Activated naive CD8-positive, alpha-beta T cell treated with anti-CD3 and anti-CD28 coated beads, Interleukin-2, amount 10 ng/mL, durations not matched to agents 7 days and 5 days (primary cell): ENCODE results near the gene CHN2. TPM values are rescaled to one million over a fixed set of nuclear protein-coding genes. Genes with fewer than 3 reads are reported as not detected.
A peak's percentile ranks its signal among the peaks of the same experiment; 100 is the strongest.

Experiments used
- ATAC-seq: fragments of 150-1000 bp; cut with Tn5 transposase; one replicate; pipeline ENCODE4 v1.10.0; 2021; ENCODE audit warnings: low read depth, moderate library complexity
- POLR2A ChIA-PET: fragments of 350-600 bp; sonication (Branson Sonifier 250); formaldehyde crosslinking; loops from one replicate; lab custom pipeline; 2021; ENCODE audit warnings: antibody characterized with exemption; lab: Charles Lee
- DNase-seq: peaks from one replicate; pipeline ENCODE4 v3.0.0; 2021
- H3K27ac Mint-ChIP-seq: one replicate; pipeline ENCODE4 v1.8.0; 2022; ENCODE audit warnings: mild to moderate bottlenecking, mixed read lengths
- H3K27me3 Mint-ChIP-seq: one replicate; pipeline ENCODE4 v1.8.0; 2022; ENCODE audit warnings: mild to moderate bottlenecking, moderate library complexity, mixed read lengths
- H3K36me3 Mint-ChIP-seq: one replicate; pipeline ENCODE4 v1.8.0; 2021; ENCODE audit warnings: mild to moderate bottlenecking, mixed read lengths
- H3K4me1 Mint-ChIP-seq: one replicate; pipeline ENCODE4 v1.8.0; 2021; ENCODE audit warnings: mixed read lengths
- H3K4me3 Mint-ChIP-seq: one replicate; pipeline ENCODE4 v1.8.0; 2022; ENCODE audit warnings: mild to moderate bottlenecking, moderate library complexity, mixed read lengths
- H3K9me3 Mint-ChIP-seq: one replicate; pipeline ENCODE4 v1.8.0; 2021; ENCODE audit warnings: mixed read lengths
- total RNA-seq, 2 experiments: library from RNA; stranded (reverse); gene quantifications; one replicate each; pipeline ENCODE4 v1.2.3, GENCODE V29; 2021

CHN2 gene
- 1 to 10 TPM; 6.5 to 7.2 TPM for total RNA-seq

DNA sequence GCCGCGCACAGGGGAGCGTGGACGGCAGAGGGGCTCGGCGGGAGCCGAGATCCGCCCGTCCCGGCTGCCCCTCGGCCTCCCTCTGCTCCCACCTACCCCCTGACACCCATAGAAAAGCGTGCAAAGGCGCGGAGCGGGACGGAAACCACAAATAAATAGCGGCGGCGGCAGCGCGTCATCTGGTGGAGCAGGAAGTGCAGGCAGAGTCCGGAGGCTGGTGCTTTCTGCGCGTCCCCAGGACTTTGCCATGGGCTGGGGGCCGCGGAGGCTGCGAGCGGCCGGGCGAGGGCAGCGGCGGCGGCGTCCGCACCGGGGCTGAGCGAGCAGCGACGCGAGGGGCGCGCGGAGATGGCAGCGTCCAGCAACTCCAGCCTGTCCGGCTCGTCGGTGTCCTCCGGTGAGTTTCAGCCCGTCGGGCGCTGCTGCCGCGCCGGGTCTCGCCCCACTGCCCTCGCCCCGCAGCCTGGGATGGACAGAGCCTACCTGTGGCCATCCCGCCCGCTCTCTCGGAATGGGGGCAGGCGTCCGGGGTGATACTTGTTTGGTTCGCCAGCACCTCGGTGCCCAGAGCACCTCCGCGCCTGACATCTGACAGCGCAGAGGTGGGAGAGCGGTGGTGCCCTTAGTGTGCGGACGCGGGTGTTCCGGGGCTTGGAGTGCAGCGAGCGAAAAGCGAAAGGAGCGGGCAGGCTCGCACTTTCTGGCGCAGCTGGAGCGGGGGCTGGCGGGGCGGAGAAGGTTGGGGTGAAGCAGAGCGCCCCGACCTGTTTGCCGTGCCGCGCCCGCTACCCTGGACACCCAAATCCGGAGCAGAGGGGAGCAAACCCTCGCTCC lies at the start of gene CHN2:
CHN2 (plus strand) TSS at position 182 of the 834 bp plus-strand sequence.
- H3K36me3 Mint-ChIP-seq, result no peaks in the 10 kb centered on the region
- peaks cover 19% of the 10 kb centered on the region for H3K4me1 Mint-ChIP-seq
- POLR2A ChIA-PET, result no interaction called here
- H3K9me3 Mint-ChIP-seq, result no peaks in the 10 kb centered on the region
- peaks cover 79% of the 10 kb centered on the region for H3K27me3 Mint-ChIP-seq
- DNase-seq (peak; percentile 69), ATAC-seq (peak; percentile 81)
- peak within 1 kb of the TSS; percentile 73 for H3K27ac Mint-ChIP-seq
- peak within 1 kb of the TSS; percentile 92 for H3K4me3 Mint-ChIP-seq

DNA sequence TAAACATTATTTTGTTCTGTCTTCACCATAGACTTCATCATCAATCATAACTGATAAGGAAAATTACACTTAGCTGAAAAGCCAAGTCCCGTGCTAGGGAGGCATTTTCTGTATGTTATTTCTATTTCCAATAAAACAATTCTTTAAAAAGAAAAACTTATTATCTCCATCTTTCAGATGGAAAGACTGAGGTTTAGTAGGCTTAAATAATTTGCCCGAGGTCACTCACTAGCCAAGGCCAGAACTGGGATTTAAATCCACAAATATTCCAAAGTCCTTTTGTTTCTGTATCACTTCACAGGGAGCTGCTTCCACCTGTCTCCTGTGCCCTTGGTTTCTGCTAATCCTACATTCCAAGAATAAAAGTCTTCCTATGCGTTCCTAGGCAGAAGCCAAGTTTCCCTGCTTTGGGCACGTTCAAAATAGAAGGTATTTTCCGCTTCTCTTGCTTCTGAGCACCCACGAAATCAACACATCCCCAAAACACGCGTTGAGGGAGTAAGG lies 49.0 kb upstream of the CHN2 start:
- Mint-ChIP-seq H3K4me3 (no peak overlapping the region), H3K4me1 (peaks cover 4% of the 10 kb centered on the region)
- POLR2A ChIA-PET, result no interaction called here

DNA sequence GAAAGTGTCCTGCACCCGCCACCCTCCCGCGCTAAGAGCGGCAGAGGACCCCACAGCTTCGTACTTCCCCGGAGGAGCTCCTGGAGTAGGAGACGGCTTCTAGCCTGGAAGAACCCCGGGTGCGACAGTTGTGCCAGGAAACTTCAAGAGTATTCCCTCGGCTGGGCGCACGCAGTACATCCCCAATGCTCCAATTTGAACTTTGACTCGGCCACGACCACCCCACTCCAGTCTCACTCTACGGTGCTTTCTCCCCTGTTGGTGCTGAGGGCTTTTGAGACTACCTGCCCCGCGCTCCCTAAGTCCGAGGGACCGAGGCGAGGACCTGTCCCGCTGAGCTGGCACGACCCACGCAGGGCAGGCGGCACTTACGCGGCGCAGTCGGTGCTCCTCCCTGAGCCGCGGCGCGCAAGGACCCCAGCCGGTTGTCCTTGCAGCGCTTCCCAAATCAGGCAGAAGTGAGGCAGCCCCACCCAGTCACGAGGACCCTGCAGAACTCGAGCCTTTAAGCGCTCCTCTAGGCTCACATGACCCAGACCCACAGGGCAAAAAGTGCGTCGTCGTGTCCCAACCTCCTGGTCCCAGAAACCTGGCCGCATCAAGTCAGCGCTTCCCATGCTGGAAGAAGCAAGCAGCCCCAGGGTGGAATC lies 48.4 kb upstream of the CHN2 start, which contains the start of gene CPVL:
CPVL (minus strand) TSS at position 481 of the 650 bp plus-strand sequence. CDS start 25,476 bp downstream, outside the sequence.
- Mint-ChIP-seq H3K27me3 (peaks cover 49% of the 10 kb centered on the region), H3K4me1 (peaks cover 4% of the 10 kb centered on the region), H3K36me3 (no peaks in the 10 kb centered on the region), H3K4me3 (no peak within 1 kb of the TSS), H3K9me3 (no peaks in the 10 kb centered on the region), H3K27ac (no peak within 1 kb of the TSS)
- POLR2A ChIA-PET, result no interaction called here
- no peak for ATAC-seq
- DNase-seq, result no peak

More for the DNA sequence above, 49.0 kb upstream of the CHN2 start:
- Mint-ChIP-seq H3K36me3 (no peaks in the 10 kb centered on the region), H3K9me3 (no peaks in the 10 kb centered on the region), H3K27me3 (peaks cover 50% of the 10 kb centered on the region), H3K27ac (no peak overlapping the region)
- no peak for ATAC-seq
- DNase-seq, result no peak

DNA sequence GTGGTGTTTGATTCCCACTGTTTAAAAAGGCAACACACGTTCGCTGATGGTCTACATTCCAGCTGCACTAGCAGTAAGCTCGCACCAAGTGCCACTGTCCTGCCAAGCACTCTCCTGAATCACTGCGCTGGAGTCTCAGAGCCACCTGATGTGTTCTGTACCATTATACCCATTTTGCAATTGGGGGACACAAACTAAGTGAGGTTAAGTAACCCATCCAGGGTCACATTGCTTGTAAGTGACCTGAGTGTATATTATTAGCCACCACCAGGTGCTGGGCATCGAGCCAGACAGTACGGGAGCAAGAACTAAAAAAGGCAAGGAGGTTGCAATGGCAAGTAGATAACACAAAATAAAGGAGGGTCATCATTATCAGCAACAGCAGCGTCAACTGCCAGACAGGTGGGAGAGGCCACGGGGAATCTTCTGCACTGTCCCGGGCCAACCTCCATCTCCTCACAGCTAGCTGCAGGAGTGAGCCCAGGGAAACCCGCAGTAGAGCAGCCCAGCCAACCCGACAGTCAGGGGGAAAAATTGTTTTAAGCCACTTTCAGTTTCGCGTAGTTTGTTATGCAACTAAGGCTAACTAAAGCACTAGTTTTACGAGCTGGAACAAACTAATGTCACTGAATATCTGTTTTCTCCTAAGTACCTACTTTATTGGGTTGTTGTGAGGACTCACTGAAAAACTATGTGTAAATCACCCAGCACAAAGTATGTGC lies 47.5 kb upstream of the CHN2 start:
- Mint-ChIP-seq H3K4me3 (no peak overlapping the region), H3K9me3 (no peaks in the 10 kb centered on the region), H3K4me1 (peaks cover 4% of the 10 kb centered on the region), H3K36me3 (no peaks in the 10 kb centered on the region), H3K27me3 (peaks cover 49% of the 10 kb centered on the region), H3K27ac (no peak overlapping the region)
- ATAC-seq (no peak), DNase-seq (no peak)
- POLR2A ChIA-PET, result no interaction called here

DNA sequence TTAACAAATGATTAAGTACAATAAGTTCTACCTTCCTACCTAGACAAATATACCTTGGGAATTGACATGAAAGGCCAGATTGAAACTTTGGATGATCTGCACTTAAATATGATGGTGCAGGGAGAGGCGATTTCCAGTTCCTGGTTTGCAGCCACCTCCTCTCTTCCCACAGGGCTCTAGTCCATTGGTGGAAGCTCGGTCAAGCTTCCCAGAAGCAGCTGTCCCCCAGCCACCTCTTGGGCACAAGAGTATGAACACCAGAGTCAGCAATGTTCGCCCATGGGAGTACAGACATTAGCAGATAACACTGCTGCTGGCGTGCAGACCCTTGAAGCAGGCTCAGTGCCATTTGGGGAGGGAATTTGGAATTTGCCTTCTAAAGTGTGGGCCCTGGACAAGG lies 46.8 kb upstream of the CHN2 start:
- Mint-ChIP-seq H3K27ac (no peak overlapping the region), H3K27me3 (peaks cover 47% of the 10 kb centered on the region), H3K4me1 (peaks cover 4% of the 10 kb centered on the region), H3K36me3 (no peaks in the 10 kb centered on the region), H3K9me3 (no peaks in the 10 kb centered on the region), H3K4me3 (no peak overlapping the region)
- no peak for DNase-seq
- POLR2A ChIA-PET, result no interaction called here
- no peak for ATAC-seq

DNA sequence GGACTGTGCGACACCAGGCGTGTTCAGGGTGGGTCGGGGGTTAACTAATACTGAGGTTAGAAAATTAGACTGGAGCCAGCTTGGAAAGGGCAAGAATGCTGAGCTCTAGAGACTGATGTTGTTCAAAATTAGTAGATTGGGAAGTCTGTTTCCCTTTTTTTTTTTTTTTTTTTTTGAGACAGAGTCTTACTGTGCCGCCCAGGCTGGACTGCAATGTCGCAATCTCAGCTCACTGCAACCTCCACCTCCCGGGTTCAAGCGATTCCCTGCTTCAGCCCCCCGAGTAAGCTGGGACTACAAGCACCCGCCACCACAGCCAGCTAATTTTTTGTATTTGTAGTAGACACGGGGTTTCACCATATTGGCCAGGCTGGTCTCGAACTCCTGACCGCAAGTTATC lies 45.5 kb upstream of the CHN2 start:
- Mint-ChIP-seq H3K4me3 (no peak overlapping the region), H3K36me3 (no peaks in the 10 kb centered on the region), H3K9me3 (no peaks in the 10 kb centered on the region), H3K27ac (no peak overlapping the region), H3K27me3 (peaks cover 39% of the 10 kb centered on the region), H3K4me1 (peaks cover 4% of the 10 kb centered on the region)
- ATAC-seq (no peak), DNase-seq (no peak)
- POLR2A ChIA-PET, result no interaction called here

DNA sequence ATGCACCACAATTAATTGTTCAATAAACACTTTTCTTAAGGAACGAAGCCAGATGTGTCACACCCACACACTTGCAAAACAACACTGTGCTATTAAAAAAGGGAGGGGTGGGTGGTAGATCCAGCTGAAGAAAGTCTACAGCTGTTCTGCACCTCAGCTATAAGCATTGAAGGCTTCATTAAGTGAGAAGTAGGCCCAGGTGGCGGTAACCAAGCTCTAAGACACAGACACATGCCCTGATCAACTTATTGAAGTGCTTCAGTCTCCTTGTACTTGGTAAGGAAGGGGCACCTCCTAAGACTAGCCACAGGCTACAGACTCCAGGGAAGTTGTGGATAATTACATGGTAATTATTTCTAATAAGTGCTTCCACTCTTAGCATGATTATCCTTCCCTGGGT lies 43.7 kb upstream of the CHN2 start:
- Mint-ChIP-seq H3K27me3 (peaks cover 22% of the 10 kb centered on the region), H3K4me3 (no peak overlapping the region), H3K36me3 (no peaks in the 10 kb centered on the region), H3K27ac (no peak overlapping the region), H3K9me3 (peaks cover 2% of the 10 kb centered on the region), H3K4me1 (peaks cover 4% of the 10 kb centered on the region)
- no peak for DNase-seq
- ATAC-seq, result no peak
- POLR2A ChIA-PET, result no interaction called here

DNA sequence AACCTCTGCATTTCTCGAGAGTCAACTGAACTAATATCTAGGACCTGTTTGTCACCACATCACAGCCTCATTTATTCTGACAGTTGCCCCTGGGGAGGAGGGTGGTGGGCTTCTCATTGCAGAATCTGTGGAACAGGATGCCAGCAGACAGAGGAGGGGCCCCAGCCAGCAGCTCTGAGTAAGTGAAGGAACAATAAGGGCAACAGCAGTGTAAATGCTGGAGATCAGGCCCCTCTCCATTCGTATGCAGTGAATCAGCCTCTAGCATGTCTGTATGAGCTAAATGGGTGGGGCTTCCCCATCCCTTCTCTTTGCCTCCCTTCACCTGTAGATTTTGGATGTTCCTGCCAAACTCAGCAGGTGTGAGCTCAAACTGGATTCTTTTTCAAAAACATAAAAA lies 40.5 kb upstream of the CHN2 start:
- Mint-ChIP-seq H3K9me3 (peaks cover 2% of the 10 kb centered on the region), H3K4me1 (peaks cover 7% of the 10 kb centered on the region), H3K27ac (no peak overlapping the region), H3K36me3 (no peaks in the 10 kb centered on the region), H3K4me3 (no peak overlapping the region), H3K27me3 (no peaks in the 10 kb centered on the region)
- ATAC-seq, result no peak
- POLR2A ChIA-PET, result no interaction called here
- no peak for DNase-seq

DNA sequence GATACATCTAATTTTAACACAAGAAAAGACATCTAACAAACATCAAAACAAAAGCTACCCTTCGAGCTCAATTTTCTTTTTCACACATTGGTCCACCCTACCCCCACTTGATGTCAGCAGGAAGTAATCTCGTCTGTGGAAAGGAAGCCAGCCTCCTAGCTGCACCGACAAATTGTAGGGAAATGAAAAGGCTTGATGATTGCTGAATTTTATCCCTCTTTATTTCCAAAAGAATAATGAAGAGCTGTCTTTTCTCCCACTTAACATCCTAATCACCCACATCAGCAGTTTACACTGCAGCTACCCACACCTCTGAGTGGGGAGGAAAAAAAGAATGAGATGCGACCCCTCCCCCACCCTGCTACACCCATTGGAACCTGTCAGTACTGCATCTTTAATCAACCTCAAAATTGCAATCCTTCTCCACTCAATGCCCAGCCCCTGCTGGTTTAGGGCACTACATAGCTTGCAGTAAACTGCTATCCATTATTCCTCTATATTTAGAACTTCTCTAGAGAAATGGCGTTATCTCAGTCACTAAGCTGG lies 37.6 kb upstream of the CHN2 start:
- POLR2A ChIA-PET, result interaction anchor here (1.2 kb wide), 1 partner anchor 65 kb away, joined by 3 read pairs; no protein-coding TSS in a partner anchor
- H3K36me3 Mint-ChIP-seq, result no peaks in the 10 kb centered on the region
- no peak for ATAC-seq
- no peak overlapping the region for H3K27ac Mint-ChIP-seq
- peaks cover 7% of the 10 kb centered on the region for H3K4me1 Mint-ChIP-seq
- no peaks in the 10 kb centered on the region for H3K27me3 Mint-ChIP-seq
- DNase-seq, result no peak
- peaks cover 2% of the 10 kb centered on the region for H3K9me3 Mint-ChIP-seq
- no peak overlapping the region for H3K4me3 Mint-ChIP-seq

DNA sequence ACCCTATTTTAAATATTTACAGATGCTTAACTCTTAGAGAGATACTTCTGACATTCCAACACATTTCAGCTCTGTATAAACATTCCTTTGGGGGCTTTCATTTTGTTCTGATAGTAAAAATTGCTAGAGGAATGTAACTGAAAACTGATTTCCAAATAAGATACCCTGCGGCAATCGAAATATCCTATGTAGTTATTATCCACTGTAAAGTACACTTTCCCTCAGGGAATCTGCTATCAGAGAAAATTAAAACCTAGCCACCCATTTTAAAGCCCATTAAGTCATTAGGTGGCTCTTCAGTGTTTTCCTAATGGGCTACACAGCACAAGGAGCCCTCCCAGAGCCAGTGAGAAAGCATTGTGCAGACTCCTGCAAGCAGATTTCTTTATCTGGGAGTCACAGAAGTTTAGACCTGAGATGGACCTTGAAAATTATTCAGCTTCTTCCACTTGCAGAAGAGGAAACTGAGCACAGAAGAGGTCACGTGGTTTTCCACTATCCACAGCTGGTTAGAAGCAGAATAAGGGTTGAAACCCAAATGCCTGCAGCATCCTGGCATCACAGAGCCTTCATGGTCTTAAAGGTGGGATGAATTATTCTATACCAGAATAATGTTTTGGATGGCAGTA lies 35.7 kb upstream of the CHN2 start:
- DNase-seq (no peak), ATAC-seq (no peak)
- Mint-ChIP-seq H3K4me3 (no peak overlapping the region), H3K27ac (no peak overlapping the region), H3K36me3 (no peaks in the 10 kb centered on the region), H3K27me3 (peaks cover 2% of the 10 kb centered on the region), H3K4me1 (peaks cover 7% of the 10 kb centered on the region), H3K9me3 (peaks cover 2% of the 10 kb centered on the region)
- POLR2A ChIA-PET, result no interaction called here

DNA sequence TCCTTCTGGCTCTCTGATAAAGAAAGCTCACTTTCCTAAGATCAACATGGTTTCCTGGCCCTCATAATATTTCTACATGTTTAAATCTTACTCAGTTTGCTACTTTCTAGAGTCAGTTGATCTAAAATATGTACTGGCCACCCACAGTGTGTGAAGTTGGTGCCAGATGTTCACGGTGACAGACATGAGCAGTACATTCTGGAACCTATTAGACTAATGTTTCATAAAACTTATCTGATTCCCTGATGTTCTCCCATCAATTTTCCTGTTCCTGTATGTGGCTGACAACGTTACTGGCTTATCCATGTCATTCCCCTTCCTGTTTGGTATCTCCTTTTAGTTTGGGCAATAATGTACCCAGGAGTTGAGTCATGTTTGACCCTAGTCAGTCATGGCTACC lies 34.5 kb upstream of the CHN2 start:
- Mint-ChIP-seq H3K4me1 (peaks cover 7% of the 10 kb centered on the region), H3K36me3 (no peaks in the 10 kb centered on the region), H3K27me3 (peaks cover 7% of the 10 kb centered on the region), H3K9me3 (peaks cover 2% of the 10 kb centered on the region), H3K4me3 (no peak overlapping the region), H3K27ac (no peak overlapping the region)
- DNase-seq (no peak), ATAC-seq (no peak)
- POLR2A ChIA-PET, result no interaction called here

DNA sequence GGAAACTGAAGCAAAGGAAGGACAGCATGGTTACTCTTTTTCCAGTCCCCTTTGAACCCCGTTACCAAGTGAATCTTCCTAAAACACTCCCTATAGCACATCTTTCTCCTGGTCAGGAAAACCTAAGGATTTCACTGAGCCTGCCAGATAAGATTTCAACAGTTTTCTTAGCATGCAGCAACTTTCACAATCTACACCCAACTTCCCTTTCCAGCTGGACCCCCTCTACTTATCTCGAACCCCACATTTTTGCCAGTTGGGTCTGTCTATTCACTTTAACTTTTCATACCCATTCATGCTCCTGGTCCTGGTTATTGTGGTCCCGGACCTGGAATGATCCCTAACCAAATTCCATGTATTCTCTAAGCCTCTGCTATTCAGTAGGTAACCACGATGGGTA lies 33.3 kb upstream of the CHN2 start:
- no peak for ATAC-seq
- POLR2A ChIA-PET, result no interaction called here

DNA sequence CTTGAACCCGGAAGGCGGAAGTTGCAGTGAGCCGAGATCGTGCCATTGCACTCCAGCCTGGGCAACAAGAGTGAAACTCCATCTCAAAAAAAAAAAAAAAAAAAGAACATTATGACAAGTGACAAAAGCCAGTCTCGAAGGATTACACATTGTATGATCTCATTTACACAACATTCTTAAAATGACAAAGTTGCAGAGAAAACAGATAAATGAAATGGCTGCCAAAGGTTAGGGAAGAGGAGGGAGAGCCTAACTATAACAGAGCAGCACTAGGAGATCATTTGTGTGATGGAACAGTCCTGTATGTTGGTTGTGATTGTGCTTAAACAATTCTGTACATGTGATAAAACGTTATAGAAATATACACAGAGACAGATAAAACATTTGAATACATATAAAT lies 32.0 kb upstream of the CHN2 start:
- ATAC-seq (no peak), DNase-seq (no peak)
- peaks cover 1% of the 10 kb centered on the region for H3K36me3 Mint-ChIP-seq
- no peak overlapping the region for H3K27ac Mint-ChIP-seq
- peaks cover 19% of the 10 kb centered on the region for H3K27me3 Mint-ChIP-seq
- H3K4me3 Mint-ChIP-seq, result no peak overlapping the region
- H3K4me1 Mint-ChIP-seq, result no peaks in the 10 kb centered on the region
- POLR2A ChIA-PET, result no interaction called here
- H3K9me3 Mint-ChIP-seq, result no peaks in the 10 kb centered on the region

More for the DNA sequence above, 33.3 kb upstream of the CHN2 start:
- Mint-ChIP-seq H3K36me3 (peaks cover under 1% of the 10 kb centered on the region), H3K27ac (no peak overlapping the region), H3K4me3 (no peak overlapping the region), H3K27me3 (peaks cover 17% of the 10 kb centered on the region), H3K4me1 (peaks cover 7% of the 10 kb centered on the region), H3K9me3 (no peaks in the 10 kb centered on the region)
- no peak for DNase-seq
